ENCODE data around the gene PTRH1. TPM values are rescaled to one million over a fixed set of nuclear protein-coding genes. Genes with fewer than 3 reads are reported as not detected.

Gene PTRH1
- polyA plus RNA-seq, 1 of the 3 experiments (the other 2 are of a cell fraction): 42.2 TPM

- H2AFZ ChIP-seq (ENCODE audit: low read depth): no peak overlapping the region
- DNase-seq: no peak
- H3K9me2 ChIP-seq: no peaks in the 10 kb centered on the region
- no peak overlapping the region for H3K9ac ChIP-seq
- peaks cover 0 to 3% of the 10 kb centered on the region in 2 experiments; a peak in 1 of 4 replicates for H3K4me1 ChIP-seq (ENCODE audit: control insufficient read depth in 1 of 2, insufficient read depth in 2 of 2, low read depth in 1 of 2, low read length in 1 of 2)
- TF ChIP-seq MAX (IDR thresholded peaks at IDR 0.05; ENCODE audit: low read depth): no peak
- TF ChIP-seq RCOR1 (IDR thresholded peaks at IDR 0.05; ENCODE audit: low read length): no peak
- no peak for TF ChIP-seq GABPA (IDR thresholded peaks at IDR 0.05; ENCODE audit: low read depth)
- no peak for TF ChIP-seq MEF2A (IDR thresholded peaks at IDR 0.05; ENCODE audit: borderline replicate concordance, low read depth)
- TF ChIP-seq USF1 (IDR thresholded peaks at IDR 0.05; ENCODE audit: borderline replicate concordance, low read depth): no peak
- TF ChIP-seq SMC3 (IDR thresholded peaks at IDR 0.05; ENCODE audit: low read depth, low read length): no peak
- no peak overlapping the region for H3K4me3 ChIP-seq (ENCODE audit: low read depth in 2 of 2, low read length in 1 of 2)
- H3K36me3 ChIP-seq (replicated peaks in 1 of 2; ENCODE audit: control insufficient read depth in 1 of 2, insufficient read depth in 2 of 2, low read length in 1 of 2): peaks cover 18 to 63% of the 10 kb centered on the region in 2 experiments
- CTCF ChIA-PET: interaction anchor here (1.0 to 1.9 kb wide), 6 partner anchors 13 to 183 kb away, joined by 3 to 5 read pairs (median 4); no protein-coding TSS in a partner anchor
- H3K4me2 ChIP-seq: no peak overlapping the region
- H3K9me3 ChIP-seq: no peaks in the 10 kb centered on the region
- H3K27me3 ChIP-seq (ENCODE audit: insufficient read depth): no peaks in the 10 kb centered on the region
- no peaks in the 10 kb centered on the region for H3K79me2 ChIP-seq (ENCODE audit: insufficient read depth)
- WGBS (ENCODE audit: low lambda C conversion rate): 93% methylated on average over 6 of the region's 6 CpGs
- H3K27ac ChIP-seq (ENCODE audit: low read depth in 2 of 2, low read length in 1 of 2): no peak overlapping the region; a peak in 1 of 4 replicates
- no peaks in the 10 kb centered on the region for H4K20me1 ChIP-seq (ENCODE audit: insufficient read depth)
- POLR2A ChIA-PET: no interaction called here
- no peaks in the 10 kb centered on the region for H3F3A ChIP-seq (replicated peaks; ENCODE audit: insufficient read depth)
Observed at GRCh38 chr9:127686461-127687393, 28.7 kb downstream of the PTRH1 start.

- POLR2A ChIA-PET: no interaction called here
- H3K4me2 ChIP-seq: no peak overlapping the region
- CTCF ChIA-PET: interaction anchor here (1.0 to 2.2 kb wide), 2 partner anchors 46 to 50 kb away, joined by 3 to 8 read pairs; partner anchors contain the start of gene TOR2A
Observed at GRCh38 chr9:127684576-127684975, 30.9 kb downstream of the PTRH1 start.

More at GRCh38 chr9:127684576-127684975, 30.9 kb downstream of the PTRH1 start:
- H3K9me3 ChIP-seq: no peaks in the 10 kb centered on the region
- WGBS (ENCODE audit: low lambda C conversion rate): 79% methylated on average over 4 of the region's 4 CpGs
- no peaks in the 10 kb centered on the region for H4K20me1 ChIP-seq (ENCODE audit: insufficient read depth)
- no peaks in the 10 kb centered on the region for H3K9me2 ChIP-seq
- H3K4me1 ChIP-seq (ENCODE audit: control insufficient read depth in 1 of 2, insufficient read depth in 2 of 2, low read depth in 1 of 2, low read length in 1 of 2): peaks cover 0 to 3% of the 10 kb centered on the region in 2 experiments; a peak in 1 of 4 replicates
- H3K9ac ChIP-seq: no peak overlapping the region
- no peak overlapping the region for H3K4me3 ChIP-seq (ENCODE audit: low read depth in 2 of 2, low read length in 1 of 2)
- no peaks in the 10 kb centered on the region for H3K79me2 ChIP-seq (ENCODE audit: insufficient read depth)
- no peak overlapping the region for H2AFZ ChIP-seq (ENCODE audit: low read depth)
- no peak for DNase-seq
- H3K27ac ChIP-seq (ENCODE audit: low read depth in 2 of 2, low read length in 1 of 2): no peak overlapping the region
- no peaks in the 10 kb centered on the region for H3K27me3 ChIP-seq (ENCODE audit: insufficient read depth)
- peaks cover 12 to 61% of the 10 kb centered on the region in 2 experiments for H3K36me3 ChIP-seq (replicated peaks in 1 of 2; ENCODE audit: control insufficient read depth in 1 of 2, insufficient read depth in 2 of 2, low read length in 1 of 2)
- TF ChIP-seq RAD21 (IDR thresholded peaks at IDR 0.05; ENCODE audit: low read length) (no peak), FOXM1 (IDR thresholded peaks at IDR 0.05; ENCODE audit: low read depth) (no peak), USF2 (IDR thresholded peaks at IDR 0.05; ENCODE audit: borderline replicate concordance, low read depth, low read length) (no peak), POLR2AphosphoS5 (IDR thresholded peaks at IDR 0.05; ENCODE audit: low read depth, low read length) (no peak), SIN3A (IDR thresholded peaks at IDR 0.05; ENCODE audit: borderline replicate concordance, low read depth, low read length) (no peak), MXI1 (IDR thresholded peaks at IDR 0.05; ENCODE audit: low read depth, low read length) (no peak), GABPA (IDR thresholded peaks at IDR 0.05; ENCODE audit: low read depth) (no peak), ELF1 (IDR thresholded peaks at IDR 0.05) (no peak), PBX3 (IDR thresholded peaks at IDR 0.05) (no peak), SMC3 (IDR thresholded peaks at IDR 0.05; ENCODE audit: low read depth, low read length) (no peak), NRF1 (IDR thresholded peaks at IDR 0.05; ENCODE audit: low read depth, low read length) (no peak), ZBTB33 (IDR thresholded peaks at IDR 0.05; ENCODE audit: borderline replicate concordance, low read depth) (no peak), FOSL2 (IDR thresholded peaks at IDR 0.05; ENCODE audit: borderline replicate concordance, low read depth) (no peak)
- H3F3A ChIP-seq (replicated peaks; ENCODE audit: insufficient read depth): no peaks in the 10 kb centered on the region
